Subcutaneous abdominal adipose tissue (tissue), 5 donors: Measurements from ENCODE around the gene RELA.

Experiments
- H3K27ac ChIP-seq: one replicate; pipeline ENCODE4 v1.7.0; 2013; ENCODE audit warnings: low read depth, mild to moderate bottlenecking, inconsistent platforms, low read length, moderate library complexity
- H3K27me3 ChIP-seq, 5 donors: one replicate each; pipeline ENCODE4 v1.7.0; 2013; ENCODE audit warnings: low read length in 5 of 5, inconsistent platforms in 1 of 5; ENCODE audit not compliant: control insufficient read depth in 5 of 5, insufficient read depth in 4 of 5
- H3K36me3 ChIP-seq, 5 donors: one replicate each; pipeline ENCODE4 v1.7.0; 2013; ENCODE audit warnings: low read length in 5 of 5; ENCODE audit not compliant: control insufficient read depth in 5 of 5, insufficient read depth in 5 of 5
- H3K4me1 ChIP-seq, 5 donors: one replicate each; pipeline ENCODE4 v1.7.0; 2013; ENCODE audit warnings: low read length in 5 of 5, mild to moderate bottlenecking in 3 of 5, moderate library complexity in 1 of 5; ENCODE audit not compliant: control insufficient read depth in 5 of 5, insufficient read depth in 5 of 5
- H3K4me3 ChIP-seq, 5 donors: one replicate each; pipeline ENCODE4 v1.7.0; 2013; ENCODE audit warnings: low read length in 5 of 5, low read depth in 1 of 5
- H3K9ac ChIP-seq, 5 donors: one replicate each; pipeline ENCODE4 v1.7.0; 2013; ENCODE audit warnings: low read length in 5 of 5, mild to moderate bottlenecking in 4 of 5, moderate library complexity in 3 of 5
- H3K9me3 ChIP-seq, 5 donors: one replicate each; pipeline ENCODE4 v1.7.0; 2013; ENCODE audit warnings: low read length in 5 of 5; ENCODE audit not compliant: control insufficient read depth in 5 of 5
- donor health status: healthy.
- donor health status: healthy.
- donor health status: healthy.
- donor health status: healthy.
- donor health status: healthy.

The RELA gene

DNA sequence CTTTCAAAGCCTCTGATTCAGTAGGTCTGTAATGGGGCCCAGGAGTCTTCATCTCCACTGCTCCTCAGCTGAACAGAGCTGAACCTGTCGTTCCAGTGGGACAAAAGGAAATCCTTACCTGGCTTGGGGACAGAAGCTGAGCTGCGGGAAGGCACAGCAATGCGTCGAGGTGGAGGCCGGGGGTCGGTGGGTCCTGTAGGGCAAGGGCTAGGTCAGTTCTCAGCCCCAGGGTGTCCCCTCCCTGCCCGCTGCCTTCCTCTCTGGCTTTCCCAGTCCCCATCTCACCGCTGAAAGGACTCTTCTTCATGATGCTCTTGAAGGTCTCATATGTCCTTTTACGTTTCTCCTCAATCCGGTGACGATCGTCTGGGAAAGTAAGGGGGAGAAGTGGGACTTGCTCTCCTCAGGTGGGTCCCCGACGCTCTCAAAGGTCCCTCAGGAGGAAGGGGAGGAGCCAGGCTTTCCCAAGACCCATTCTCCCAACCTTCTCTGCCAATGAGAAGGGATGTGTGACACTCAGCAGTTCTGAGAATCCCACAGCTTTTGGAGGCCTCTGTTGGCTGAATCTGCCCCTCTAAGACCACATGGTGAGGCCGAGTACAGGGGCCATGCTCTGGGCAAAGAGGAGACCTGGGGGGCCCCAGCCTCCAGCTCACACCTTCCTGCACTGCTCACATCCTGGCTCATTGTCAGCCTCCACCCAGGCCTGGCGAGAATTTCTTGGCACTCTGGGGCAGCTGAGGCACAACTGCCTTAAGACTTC, 7.0 kb downstream of the RELA start:
- H3K27me3 ChIP-seq = no peaks in the 10 kb centered on the region
- H3K27ac ChIP-seq = no peak overlapping the region
- no peak overlapping the region for H3K9ac ChIP-seq
- H3K4me1 ChIP-seq = peaks cover 17 to 44% (median 32%) of the 10 kb centered on the region in 5 donors
- peaks cover 0 to 75% (median 68%) of the 10 kb centered on the region in 5 donors for H3K36me3 ChIP-seq
- no peaks in the 10 kb centered on the region for H3K9me3 ChIP-seq
- H3K4me3 ChIP-seq = no peak overlapping the region

GRCh38 chr11:65654375-65655349, 8.1 kb downstream of the RELA start:
- H3K9ac ChIP-seq = peak overlapping the region in 2 of 5 donors; percentile 57 to 87
- H3K36me3 ChIP-seq = peaks cover 0 to 78% (median 70%) of the 10 kb centered on the region in 5 donors
- H3K27me3 ChIP-seq = no peaks in the 10 kb centered on the region
- H3K27ac ChIP-seq = peak overlapping the region; percentile 94
- H3K4me3 ChIP-seq = no peak overlapping the region
- peaks cover 17 to 37% (median 32%) of the 10 kb centered on the region in 5 donors for H3K4me1 ChIP-seq
- H3K9me3 ChIP-seq = no peaks in the 10 kb centered on the region

DNA sequence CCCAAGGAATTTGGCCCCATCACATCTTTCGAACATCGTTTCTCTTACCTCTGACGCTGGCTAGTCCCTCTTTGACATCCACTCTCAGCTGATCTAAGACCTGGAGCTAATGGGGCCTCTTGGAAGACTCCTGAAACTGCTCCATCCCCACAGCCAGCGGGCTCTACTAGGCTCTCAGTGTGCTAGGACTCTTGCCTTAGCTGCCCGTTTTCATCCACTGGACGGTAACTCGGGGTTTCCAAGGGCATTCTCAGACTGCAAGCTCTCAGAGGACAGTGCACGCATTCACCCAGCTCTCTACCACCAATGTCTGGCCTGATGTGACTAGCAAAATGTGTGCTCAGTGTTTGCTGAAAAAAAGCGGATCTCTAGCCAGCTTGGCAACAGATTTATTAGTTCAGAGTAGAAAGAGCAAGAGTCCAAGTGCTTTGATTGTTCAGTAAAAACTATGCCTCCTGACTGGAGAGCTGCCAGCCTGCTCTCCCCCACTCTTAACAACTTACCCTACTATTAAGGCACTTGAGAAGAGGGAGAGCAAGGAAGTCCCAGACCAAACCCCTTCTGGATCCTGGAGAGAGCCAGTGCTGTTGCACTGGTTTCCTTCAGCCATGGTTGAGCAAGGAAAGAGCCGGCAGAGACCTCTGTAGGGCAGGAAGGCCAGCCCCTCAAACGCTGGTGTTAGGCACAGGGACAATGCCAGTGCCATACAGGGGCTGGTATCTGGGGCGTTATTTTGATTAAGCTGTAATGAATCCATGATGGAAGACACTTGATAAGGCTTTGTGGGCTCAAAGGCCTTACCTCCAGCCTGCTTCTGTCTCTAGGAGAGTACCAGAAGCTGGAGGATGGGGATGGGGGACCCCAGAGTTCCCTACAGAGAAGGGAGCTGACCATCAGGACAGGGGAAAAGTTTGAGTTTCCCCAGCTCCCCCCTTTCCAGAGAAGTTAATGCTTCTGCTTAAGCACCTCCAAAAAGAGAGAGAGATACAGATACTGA, 9.2 kb downstream of the RELA start:
- no peaks in the 10 kb centered on the region for H3K9me3 ChIP-seq
- peaks cover 17 to 43% (median 35%) of the 10 kb centered on the region in 5 donors for H3K4me1 ChIP-seq
- H3K36me3 ChIP-seq = peaks cover 0 to 76% (median 69%) of the 10 kb centered on the region in 5 donors
- H3K9ac ChIP-seq = peak overlapping the region; percentile 70 to 89 (median 78)
- H3K27ac ChIP-seq = peak overlapping the region; percentile 94
- H3K4me3 ChIP-seq = peak overlapping the region; percentile 58 to 74 (median 72)
- no peaks in the 10 kb centered on the region for H3K27me3 ChIP-seq

DNA sequence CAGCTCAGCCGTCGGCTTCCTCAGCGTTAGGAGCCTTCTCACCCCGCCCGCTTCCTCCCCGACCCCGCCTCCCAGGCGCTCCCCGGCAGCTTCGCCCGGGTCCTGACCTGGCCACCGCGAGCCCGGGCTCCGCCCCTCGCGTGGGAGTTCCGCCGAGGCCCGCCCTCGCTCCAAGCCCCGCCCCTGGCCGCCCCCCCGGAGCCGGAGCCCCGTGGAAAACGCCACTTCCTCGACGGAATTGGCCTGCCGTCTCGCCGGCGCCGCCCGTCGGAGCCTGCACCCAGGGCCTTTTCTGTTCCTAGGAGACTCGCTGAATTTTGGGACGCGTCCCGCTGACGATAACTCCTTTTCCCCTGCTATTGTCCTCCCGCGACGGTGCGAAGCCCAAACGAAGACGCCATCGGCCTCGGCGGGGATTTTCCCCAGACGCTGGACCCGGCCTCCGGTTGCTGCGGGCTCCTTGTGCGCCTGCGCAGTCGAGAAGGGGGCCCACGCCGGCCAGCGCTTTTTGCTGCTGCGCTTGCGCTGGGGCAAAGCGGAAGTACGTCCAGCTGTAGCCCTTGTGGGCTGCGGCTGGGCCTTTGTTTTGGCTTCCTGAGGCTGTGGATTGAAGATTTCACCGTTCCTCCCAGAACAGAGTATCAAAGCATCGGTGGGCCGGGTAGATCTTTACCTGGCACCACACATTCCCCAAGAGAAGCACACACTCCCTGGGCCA, 10.0 kb downstream of the RELA start:
- Histone ChIP-seq H3K4me1 (peaks cover 17 to 43% (median 35%) of the 10 kb centered on the region in 5 donors), H3K27ac (peak overlapping the region; percentile 94), H3K9me3 (no peaks in the 10 kb centered on the region), H3K4me3 (peak overlapping the region; percentile 65 to 74 (median 72)), H3K27me3 (no peaks in the 10 kb centered on the region), H3K36me3 (peaks cover 0 to 74% (median 60%) of the 10 kb centered on the region in 5 donors), H3K9ac (peak overlapping the region; percentile 70 to 89 (median 78))

DNA sequence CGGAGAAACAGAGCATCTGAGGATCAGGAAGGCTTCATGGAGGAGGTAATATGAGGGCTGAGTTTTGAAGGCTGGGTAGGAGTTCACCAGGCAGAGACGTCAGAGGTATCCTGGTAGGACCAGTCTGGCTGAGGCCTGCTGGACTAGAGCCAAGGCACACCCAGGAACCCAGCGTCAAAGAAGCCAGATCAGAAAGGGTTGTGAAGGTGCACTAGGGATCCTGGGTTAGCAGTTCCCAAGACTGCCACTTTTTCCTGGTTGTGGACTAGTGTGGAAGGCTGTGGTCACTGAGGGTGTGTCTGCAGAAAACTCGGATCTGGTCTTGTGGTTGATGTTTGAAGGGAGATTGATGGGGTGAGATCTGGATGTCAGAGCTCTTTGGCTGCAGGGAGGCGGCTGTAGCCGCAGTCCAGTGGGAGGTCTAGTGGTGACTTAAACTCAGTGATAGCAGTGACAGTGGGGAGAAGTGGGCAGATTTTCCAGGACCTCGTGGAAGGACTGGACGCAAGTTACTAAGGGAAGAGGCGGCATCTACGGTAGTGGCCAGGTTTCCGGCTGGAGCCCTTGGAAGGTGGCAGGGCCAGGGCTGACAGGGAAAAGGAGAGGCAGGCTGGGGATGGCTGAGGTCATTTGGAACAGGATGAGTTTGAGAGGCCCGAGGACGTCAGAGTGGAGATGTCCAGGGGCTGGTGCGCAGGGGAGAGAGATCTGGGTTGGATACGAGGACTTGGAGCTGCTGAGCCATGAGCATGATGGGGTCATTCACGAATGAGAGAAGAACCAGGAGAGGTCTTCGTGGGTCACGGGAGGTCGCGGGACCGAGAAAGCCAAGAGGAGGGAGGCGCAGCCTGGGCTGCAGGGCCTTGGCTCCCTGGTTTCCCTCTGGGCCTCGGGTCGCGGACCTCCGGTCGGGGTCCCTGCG, 10.9 kb downstream of the RELA start:
- Histone ChIP-seq H3K4me3 (peak overlapping the region; percentile 59 to 73 (median 69)), H3K9me3 (no peaks in the 10 kb centered on the region), H3K27me3 (no peaks in the 10 kb centered on the region), H3K9ac (peak overlapping the region; percentile 39 to 72 (median 59)), H3K36me3 (peaks cover 0 to 74% (median 54%) of the 10 kb centered on the region in 5 donors), H3K27ac (peak overlapping the region; percentile 94), H3K4me1 (peaks cover 17 to 43% (median 35%) of the 10 kb centered on the region in 5 donors)

GRCh38 chr11:65651339-65651588, 11.5 kb downstream of the RELA start:
- Histone ChIP-seq H3K27ac (peak overlapping the region; percentile 94), H3K4me1 (peaks cover 17 to 43% (median 35%) of the 10 kb centered on the region in 5 donors), H3K9ac (peak overlapping the region in 1 of 5 donors; percentile 39), H3K4me3 (no peak overlapping the region), H3K27me3 (no peaks in the 10 kb centered on the region), H3K9me3 (no peaks in the 10 kb centered on the region), H3K36me3 (peaks cover 0 to 74% (median 53%) of the 10 kb centered on the region in 5 donors)

DNA sequence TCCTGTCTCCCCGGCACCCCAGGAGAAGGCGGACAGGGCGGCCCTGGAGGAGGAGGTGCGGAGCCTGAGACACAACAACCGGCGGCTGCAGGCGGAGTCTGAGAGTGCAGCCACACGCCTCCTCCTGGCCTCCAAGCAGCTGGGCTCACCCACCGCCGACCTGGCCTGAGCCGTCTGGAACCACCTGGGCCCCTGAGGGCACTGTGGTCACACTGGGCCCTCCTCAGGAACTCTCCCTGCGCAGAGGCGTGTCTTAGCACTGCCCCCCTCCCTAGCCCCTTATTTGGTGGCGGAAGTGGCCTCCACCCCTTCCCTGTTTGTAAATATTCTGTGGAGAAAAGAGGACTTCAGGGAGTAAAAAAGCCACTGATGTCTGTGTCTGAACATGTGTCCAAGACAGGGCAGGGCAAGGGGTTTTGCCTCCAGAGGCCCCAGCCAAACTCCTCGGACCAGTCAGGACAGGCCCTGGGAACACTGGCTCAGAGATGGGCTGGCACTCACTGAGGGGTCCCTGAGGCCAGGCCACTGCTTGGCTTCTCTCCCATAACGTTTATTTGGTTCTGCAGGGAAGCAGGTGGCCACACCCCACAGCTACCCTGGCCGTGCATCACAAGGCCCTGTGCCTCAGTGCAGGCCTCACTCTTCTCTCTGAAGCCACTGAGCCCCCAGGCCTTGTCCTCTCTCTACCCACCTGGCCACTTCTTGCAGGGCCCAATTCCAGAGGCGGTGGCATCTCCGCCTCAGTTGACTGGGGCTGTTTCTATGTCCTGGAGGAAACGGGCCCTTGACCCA, 12.0 kb downstream of the RELA start:
- peaks cover 17 to 43% (median 35%) of the 10 kb centered on the region in 5 donors for H3K4me1 ChIP-seq
- no peak overlapping the region for H3K4me3 ChIP-seq
- H3K27me3 ChIP-seq = no peaks in the 10 kb centered on the region
- peak overlapping the region in 1 of 5 donors; percentile 24 for H3K9ac ChIP-seq
- peak overlapping the region; percentile 94 for H3K27ac ChIP-seq
- H3K9me3 ChIP-seq = no peaks in the 10 kb centered on the region
- H3K36me3 ChIP-seq = peaks cover 0 to 74% (median 53%) of the 10 kb centered on the region in 5 donors
